Common myeloid progenitor, CD34-positive (primary cell): ENCODE results near the gene GNB5.

Source experiments
- CTCF ChIA-PET: fragments of 350-600 bp; sonication (Branson Sonifier 250); formaldehyde crosslinking; loops from one replicate; lab custom pipeline; 2021; ENCODE audit warnings: antibody characterized with exemption; lab: Charles Lee
- POLR2A ChIA-PET: fragments of 350-600 bp; sonication (Branson Sonifier 250); formaldehyde crosslinking; loops from one replicate; lab custom pipeline; 2021; ENCODE audit warnings: antibody characterized with exemption; lab: Charles Lee
- DNase-seq, 3 donors: peaks; one replicate each; pipeline versions ENCODE4 v3.0.0 to v3.0.0-alpha.2; 2013
- H3K27ac ChIP-seq, 2 experiments: 1 replicate in 1 of 2; 2 replicates in 1 of 2; pipeline ENCODE4 v1.7.0; 2013; ENCODE audit warnings: inconsistent platforms in 2 of 2, low read length in 2 of 2, mild to moderate bottlenecking in 2 of 2, low read depth in 1 of 2, moderate library complexity in 1 of 2; ENCODE audit not compliant: severe bottlenecking in 2 of 2, insufficient read depth in 1 of 2, poor library complexity in 1 of 2
- H3K27me3 ChIP-seq, 5 experiments: replicated peaks in 2 of 5; 1 replicate in 3 of 5; 2 replicates in 2 of 5; pipeline versions ENCODE4 v1.6.1 to v1.7.0; 2013; ENCODE audit warnings: low read length in 4 of 5, mild to moderate bottlenecking in 2 of 5, moderate library complexity in 2 of 5, inconsistent platforms in 1 of 5; ENCODE audit not compliant: insufficient read depth in 5 of 5, control insufficient read depth in 4 of 5
- H3K36me3 ChIP-seq, 4 experiments: 1 replicate in 2 of 4; 2 replicates in 2 of 4; pipeline versions ENCODE4 v1.6.1 to v1.7.0; 2013; ENCODE audit warnings: low read length in 3 of 4, control low read depth in 1 of 4, mild to moderate bottlenecking in 1 of 4; ENCODE audit not compliant: control insufficient read depth in 4 of 4, insufficient read depth in 4 of 4
- H3K4me1 ChIP-seq, 4 experiments: 1 replicate in 3 of 4; 2 replicates in 1 of 4; pipeline versions ENCODE4 v1.6.1 to v1.7.1; 2013; ENCODE audit warnings: low read length in 3 of 4, mild to moderate bottlenecking in 3 of 4, control low read depth in 1 of 4, inconsistent platforms in 1 of 4, moderate library complexity in 1 of 4; ENCODE audit not compliant: control insufficient read depth in 4 of 4, insufficient read depth in 4 of 4; ENCODE audit errors: control extremely low read depth in 1 of 4
- H3K4me3 ChIP-seq, 7 experiments: 1 replicate in 4 of 7; 2 replicates in 3 of 7; pipeline versions ENCODE4 v1.5.1 to v1.7.0; 2013; ENCODE audit warnings: mild to moderate bottlenecking in 7 of 7, low read length in 6 of 7, moderate library complexity in 6 of 7, inconsistent platforms in 2 of 7, low read depth in 2 of 7, control low read depth in 1 of 7; ENCODE audit not compliant: insufficient read depth in 4 of 7, control insufficient read depth in 1 of 7; ENCODE audit errors: extremely low read depth in 1 of 7
- H3K9me3 ChIP-seq, 5 experiments: 1 replicate in 4 of 5; 2 replicates in 1 of 5; pipeline versions ENCODE4 v1.6.1 to v1.7.1; 2013; ENCODE audit warnings: low read length in 4 of 5, mild to moderate bottlenecking in 2 of 5, inconsistent platforms in 1 of 5, low read depth in 1 of 5, moderate library complexity in 1 of 5; ENCODE audit not compliant: control insufficient read depth in 4 of 5, insufficient read depth in 2 of 5; ENCODE audit errors: control extremely low read depth in 1 of 5
- whole genome bisulfite sequencing: methylation state at CpG from one replicate; pipeline ENCODE4 v1.1.5; 2013; ENCODE audit not compliant: insufficient coverage; 5-methylcytosine and 5-hydroxymethylcytosine counted together

The GNB5 gene

GRCh38 chr15:52113708-52114107 is 77.5 kb downstream of the GNB5 start:
- POLR2A ChIA-PET, result no interaction called here
- Histone ChIP-seq H3K4me3 (no peak overlapping the region), H3K36me3 (no peaks in the 10 kb centered on the region), H3K27ac (no peak overlapping the region), H3K4me1 (peaks cover 5 to 25% (median 12%) of the 10 kb centered on the region in 4 experiments), H3K9me3 (no peaks in the 10 kb centered on the region), H3K27me3 (peaks cover 0 to 8% (median 0%) of the 10 kb centered on the region in 5 experiments)
- CTCF ChIA-PET, result interaction anchor here (0.6 to 5.1 kb wide), 2 partner anchors 25 kb away, joined by 3 to 25 read pairs; no protein-coding TSS in a partner anchor
- no peak for DNase-seq

- H3K4me1 ChIP-seq, result peaks cover 5 to 25% (median 12%) of the 10 kb centered on the region in 4 experiments
- POLR2A ChIA-PET, result no interaction called here
- CTCF ChIA-PET, result interaction anchor here (1.5 to 5.1 kb wide), 3 partner anchors 13 to 32 kb away, joined by 4 to 25 read pairs (median 8); no protein-coding TSS in a partner anchor
- H3K9me3 ChIP-seq, result no peaks in the 10 kb centered on the region
- peaks cover 0 to 8% (median 0%) of the 10 kb centered on the region in 5 experiments for H3K27me3 ChIP-seq
- 100% methylated on average over 2 of the region's 3 CpGs for WGBS
- H3K27ac ChIP-seq, result no peak overlapping the region
- no peaks in the 10 kb centered on the region for H3K36me3 ChIP-seq
- H3K4me3 ChIP-seq, result no peak overlapping the region
- DNase-seq, result no peak
These were observed 78.0 kb downstream of the GNB5 start for GRCh38 chr15:52113235-52113634.

- Histone ChIP-seq H3K27ac (no peak overlapping the region), H3K4me1 (peaks cover 5 to 25% (median 12%) of the 10 kb centered on the region in 4 experiments), H3K27me3 (peaks cover 0 to 8% (median 0%) of the 10 kb centered on the region in 5 experiments), H3K36me3 (no peaks in the 10 kb centered on the region), H3K9me3 (no peaks in the 10 kb centered on the region), H3K4me3 (peak overlapping the region in 6 of 7 experiments; percentile 22 to 76 (median 54))
- CTCF ChIA-PET, result interaction anchor here (1.0 to 5.1 kb wide), 6 partner anchors 12 to 91 kb away, joined by 3 to 25 read pairs (median 6); no protein-coding TSS in a partner anchor
- peak in 2 of 3 donors; percentile 53 to 67 for DNase-seq
- WGBS, result 2% methylated on average over 60 of the region's 61 CpGs
- POLR2A ChIA-PET, result no interaction called here
These were observed 78.9 kb downstream of the GNB5 start for GRCh38 chr15:52112203-52112750.

- Histone ChIP-seq H3K27me3 (peaks cover 0 to 8% (median 0%) of the 10 kb centered on the region in 5 experiments), H3K4me3 (peak overlapping the region in 5 of 7 experiments; percentile 37 to 76 (median 58)), H3K9me3 (no peaks in the 10 kb centered on the region), H3K36me3 (no peaks in the 10 kb centered on the region), H3K27ac (no peak overlapping the region), H3K4me1 (peaks cover 5 to 25% (median 11%) of the 10 kb centered on the region in 4 experiments)
- DNase-seq, result no peak
- POLR2A ChIA-PET, result no interaction called here
- 47% methylated on average over 30 of the region's 32 CpGs for WGBS
- CTCF ChIA-PET, result interaction anchor here (0.6 to 5.1 kb wide), 8 partner anchors 12 to 90 kb away, joined by 3 to 25 read pairs (median 6); no protein-coding TSS in a partner anchor
These were observed 79.5 kb downstream of the GNB5 start for GRCh38 chr15:52111517-52112202.

GRCh38 chr15:52109559-52110451 is 81.4 kb downstream of the GNB5 start:
- 87% methylated on average over 3 of the region's 5 CpGs for WGBS
- peaks cover 0 to 8% (median 0%) of the 10 kb centered on the region in 5 experiments for H3K27me3 ChIP-seq
- DNase-seq, result no peak
- H3K4me1 ChIP-seq, result peaks cover 0 to 11% (median 5%) of the 10 kb centered on the region in 4 experiments
- ChIA-PET CTCF (interaction anchor here (0.9 to 3.1 kb wide), 4 partner anchors 12 to 135 kb away, joined by 3 to 10 read pairs (median 5); no protein-coding TSS in a partner anchor), POLR2A (no interaction called here)
- H3K9me3 ChIP-seq, result no peaks in the 10 kb centered on the region
- no peak overlapping the region for H3K27ac ChIP-seq
- no peak overlapping the region for H3K4me3 ChIP-seq
- H3K36me3 ChIP-seq, result no peaks in the 10 kb centered on the region

- H3K27me3 ChIP-seq, result peaks cover 0 to 8% (median 0%) of the 10 kb centered on the region in 5 experiments
- H3K4me1 ChIP-seq, result peaks cover 0 to 19% (median 8%) of the 10 kb centered on the region in 4 experiments
- CTCF ChIA-PET, result interaction anchor here (1.1 to 1.5 kb wide), 3 partner anchors 8 to 11 kb away, joined by 3 to 8 read pairs (median 4); no protein-coding TSS in a partner anchor
- no peaks in the 10 kb centered on the region for H3K9me3 ChIP-seq
- H3K4me3 ChIP-seq, result no peak overlapping the region
- no peak overlapping the region for H3K27ac ChIP-seq
- DNase-seq, result no peak
- POLR2A ChIA-PET, result no interaction called here
- 96% methylated on average over 3 of the region's 6 CpGs for whole genome bisulfite sequencing
- H3K36me3 ChIP-seq, result no peaks in the 10 kb centered on the region
These were observed 84.0 kb downstream of the GNB5 start for GRCh38 chr15:52107238-52107637.
